ENCODE measurements around the gene SNTG2. TPM values are rescaled to one million over a fixed set of nuclear protein-coding genes. Genes with fewer than 3 reads are reported as not detected.

SNTG2 gene
- total RNA-seq, 2 experiments from 2014 or later = 2.5 to 3.2 TPM

- no peaks in the 10 kb centered on the region for H3K4me1 Mint-ChIP-seq (ENCODE audit: low read depth)
- ATAC-seq (no peak), DNase-seq (no peak)
- no peak overlapping the region for H3K27ac Mint-ChIP-seq
- POLR2A ChIA-PET = no interaction called here
- H3K9me3 Mint-ChIP-seq = no peaks in the 10 kb centered on the region
- intact Hi-C loops (cut with micrococcal nuclease) = no loop called here
- CTCF ChIA-PET = no interaction called here
- TF ChIP-seq, protein P1, sequence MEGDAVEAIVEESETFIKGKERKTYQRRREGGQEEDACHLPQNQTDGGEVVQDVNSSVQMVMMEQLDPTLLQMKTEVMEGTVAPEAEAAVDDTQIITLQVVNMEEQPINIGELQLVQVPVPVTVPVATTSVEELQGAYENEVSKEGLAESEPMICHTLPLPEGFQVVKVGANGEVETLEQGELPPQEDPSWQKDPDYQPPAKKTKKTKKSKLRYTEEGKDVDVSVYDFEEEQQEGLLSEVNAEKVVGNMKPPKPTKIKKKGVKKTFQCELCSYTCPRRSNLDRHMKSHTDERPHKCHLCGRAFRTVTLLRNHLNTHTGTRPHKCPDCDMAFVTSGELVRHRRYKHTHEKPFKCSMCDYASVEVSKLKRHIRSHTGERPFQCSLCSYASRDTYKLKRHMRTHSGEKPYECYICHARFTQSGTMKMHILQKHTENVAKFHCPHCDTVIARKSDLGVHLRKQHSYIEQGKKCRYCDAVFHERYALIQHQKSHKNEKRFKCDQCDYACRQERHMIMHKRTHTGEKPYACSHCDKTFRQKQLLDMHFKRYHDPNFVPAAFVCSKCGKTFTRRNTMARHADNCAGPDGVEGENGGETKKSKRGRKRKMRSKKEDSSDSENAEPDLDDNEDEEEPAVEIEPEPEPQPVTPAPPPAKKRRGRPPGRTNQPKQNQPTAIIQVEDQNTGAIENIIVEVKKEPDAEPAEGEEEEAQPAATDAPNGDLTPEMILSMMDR (IDR thresholded peaks at IDR 0.05) = no peak
- H3K27me3 Mint-ChIP-seq = peaks cover 12% of the 10 kb centered on the region
- H3K4me3 Mint-ChIP-seq = no peak overlapping the region
- H3K36me3 Mint-ChIP-seq (ENCODE audit: low read depth) = no peaks in the 10 kb centered on the region
These were observed 29.6 kb upstream of the SNTG2 start for GRCh38 chr2:920999-921398.

- POLR2A ChIA-PET = no interaction called here
- intact Hi-C loops (cut with micrococcal nuclease) = no loop called here
- Mint-ChIP-seq H3K4me1 (ENCODE audit: low read depth) (no peaks in the 10 kb centered on the region), H3K9me3 (no peaks in the 10 kb centered on the region), H3K27me3 (peaks cover 10% of the 10 kb centered on the region), H3K27ac (no peak overlapping the region), H3K4me3 (no peak overlapping the region), H3K36me3 (ENCODE audit: low read depth) (no peaks in the 10 kb centered on the region)
- TF ChIP-seq, protein P1 (IDR thresholded peaks at IDR 0.05) = no peak
- CTCF ChIA-PET = no interaction called here
- ATAC-seq (no peak), DNase-seq (no peak)
These were observed 28.5 kb upstream of the SNTG2 start for GRCh38 chr2:922185-922584.

GRCh38 chr2:923832-924601 is 26.6 kb upstream of the SNTG2 start:
- Mint-ChIP-seq H3K9me3 (no peaks in the 10 kb centered on the region), H3K27ac (no peak overlapping the region), H3K36me3 (ENCODE audit: low read depth) (no peaks in the 10 kb centered on the region), H3K4me1 (ENCODE audit: low read depth) (no peaks in the 10 kb centered on the region), H3K4me3 (no peak overlapping the region), H3K27me3 (peaks cover 8% of the 10 kb centered on the region)
- CTCF ChIA-PET = no interaction called here
- TF ChIP-seq, protein P1 (IDR thresholded peaks at IDR 0.05) = no peak
- ATAC-seq = no peak
- POLR2A ChIA-PET = no interaction called here
- intact Hi-C loops (cut with micrococcal nuclease) = no loop called here
- DNase-seq = no peak

DNA sequence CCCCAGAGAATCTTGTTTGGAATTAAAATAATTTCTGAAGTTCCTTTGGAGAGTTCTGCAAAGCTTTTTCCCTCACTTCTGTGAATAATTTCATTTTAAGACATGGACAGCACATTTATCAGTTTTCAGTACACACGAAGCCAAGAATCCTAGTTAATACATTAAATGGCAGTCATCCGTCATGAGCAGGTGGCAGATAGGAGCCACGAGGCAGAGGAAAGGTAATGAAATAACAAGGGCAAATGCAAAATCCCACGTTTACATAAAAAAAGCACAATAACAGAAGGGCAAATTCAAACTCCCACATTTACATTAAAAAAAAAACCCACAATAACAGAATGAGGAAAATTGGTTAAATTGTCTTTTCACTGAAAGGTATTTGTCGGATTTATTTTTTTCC is 25.9 kb upstream of the SNTG2 start:
- peaks cover 8% of the 10 kb centered on the region for H3K27me3 Mint-ChIP-seq
- ChIA-PET CTCF (no interaction called here), POLR2A (no interaction called here)
- H3K4me3 Mint-ChIP-seq = no peak overlapping the region
- ATAC-seq (no peak), DNase-seq (no peak)
- H3K36me3 Mint-ChIP-seq (ENCODE audit: low read depth) = no peaks in the 10 kb centered on the region
- no peaks in the 10 kb centered on the region for H3K4me1 Mint-ChIP-seq (ENCODE audit: low read depth)
- intact Hi-C loops (cut with micrococcal nuclease) = no loop called here
- no peak overlapping the region for H3K27ac Mint-ChIP-seq
- no peaks in the 10 kb centered on the region for H3K9me3 Mint-ChIP-seq
- TF ChIP-seq, protein P1 (IDR thresholded peaks at IDR 0.05) = no peak

GRCh38 chr2:925309-925708 is 25.3 kb upstream of the SNTG2 start:
- ChIA-PET POLR2A (no interaction called here), CTCF (no interaction called here)
- TF ChIP-seq, protein P1 (IDR thresholded peaks at IDR 0.05) = no peak
- DNase-seq = no peak
- Mint-ChIP-seq H3K27ac (no peak overlapping the region), H3K27me3 (peaks cover 8% of the 10 kb centered on the region), H3K36me3 (ENCODE audit: low read depth) (no peaks in the 10 kb centered on the region), H3K4me3 (no peak overlapping the region), H3K9me3 (no peaks in the 10 kb centered on the region), H3K4me1 (ENCODE audit: low read depth) (no peaks in the 10 kb centered on the region)
- ATAC-seq = no peak
- intact Hi-C loops (cut with micrococcal nuclease) = no loop called here
